Hypothalamus (tissue), 51 donors: ENCODE data around the gene ZNF19.
A peak's percentile ranks its signal among the peaks of the same experiment; 100 is the strongest.

ENCODE experiments used
- DNase-seq, 51 donors: peaks; one replicate each; lab custom pipeline; 2025; lab: John Stamatoyannopoulos, UW

The ZNF19 gene

DNA sequence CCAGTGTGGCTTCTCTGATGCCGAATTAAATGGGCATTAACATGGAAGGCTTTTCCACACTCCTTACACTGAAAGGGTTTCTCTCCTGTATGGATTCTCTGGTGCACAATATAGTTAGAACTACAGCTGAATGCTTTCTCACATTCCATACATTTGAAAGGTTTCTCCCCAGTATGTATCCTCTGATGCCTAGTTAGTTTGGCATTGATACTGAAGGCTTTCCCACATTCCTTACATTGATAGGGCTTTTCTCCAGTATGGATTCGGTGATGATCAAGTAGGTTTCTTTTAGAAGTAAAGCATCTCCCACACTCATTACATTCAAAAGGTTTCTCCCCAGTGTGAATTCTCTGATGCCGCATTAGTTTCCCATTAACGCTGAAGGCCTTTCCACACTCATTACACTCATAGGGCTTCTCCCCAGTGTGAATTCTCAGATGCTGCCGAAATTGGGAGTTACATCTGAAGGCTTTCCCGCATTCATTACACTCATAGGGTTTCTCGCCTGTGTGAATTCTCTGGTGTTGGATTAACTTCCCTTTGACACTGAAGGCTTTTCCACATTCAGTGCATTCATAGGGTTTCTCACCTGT is 40.8 kb downstream of the ZNF19 start:
- no peak for DNase-seq

DNA sequence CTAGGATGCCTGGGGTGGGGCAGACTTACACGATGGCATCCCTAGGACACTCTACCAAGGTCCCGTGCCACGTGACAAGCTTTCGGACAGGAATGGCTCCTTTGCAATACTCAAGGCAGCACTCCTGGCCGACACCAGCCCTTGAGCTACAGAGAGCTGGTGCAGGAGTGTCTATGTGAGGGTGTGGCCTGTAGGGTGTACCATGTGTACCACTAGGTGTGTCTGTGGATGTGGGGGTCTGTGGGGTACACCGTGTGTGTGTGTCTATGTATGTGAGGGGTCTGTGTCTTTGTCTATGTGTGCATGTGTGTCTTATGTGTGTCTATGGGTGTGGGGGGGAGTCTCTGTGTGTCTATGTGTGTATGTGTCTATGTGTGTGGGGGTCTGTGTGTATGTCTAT is 45.4 kb downstream of the ZNF19 start:
- DNase-seq: no peak

- DNase-seq: no peak
Observed at GRCh38 chr16:71442051-71442440, 47.1 kb downstream of the ZNF19 start, which contains the start of gene TLE7. TSS of gene TLE7 (minus strand) at chr16:71442054. CDS start at chr16:71433324, 8,730 bp downstream.

- DNase-seq: no peak
Observed at GRCh38 chr16:71441348-71442050, 47.6 kb downstream of the ZNF19 start.

DNA sequence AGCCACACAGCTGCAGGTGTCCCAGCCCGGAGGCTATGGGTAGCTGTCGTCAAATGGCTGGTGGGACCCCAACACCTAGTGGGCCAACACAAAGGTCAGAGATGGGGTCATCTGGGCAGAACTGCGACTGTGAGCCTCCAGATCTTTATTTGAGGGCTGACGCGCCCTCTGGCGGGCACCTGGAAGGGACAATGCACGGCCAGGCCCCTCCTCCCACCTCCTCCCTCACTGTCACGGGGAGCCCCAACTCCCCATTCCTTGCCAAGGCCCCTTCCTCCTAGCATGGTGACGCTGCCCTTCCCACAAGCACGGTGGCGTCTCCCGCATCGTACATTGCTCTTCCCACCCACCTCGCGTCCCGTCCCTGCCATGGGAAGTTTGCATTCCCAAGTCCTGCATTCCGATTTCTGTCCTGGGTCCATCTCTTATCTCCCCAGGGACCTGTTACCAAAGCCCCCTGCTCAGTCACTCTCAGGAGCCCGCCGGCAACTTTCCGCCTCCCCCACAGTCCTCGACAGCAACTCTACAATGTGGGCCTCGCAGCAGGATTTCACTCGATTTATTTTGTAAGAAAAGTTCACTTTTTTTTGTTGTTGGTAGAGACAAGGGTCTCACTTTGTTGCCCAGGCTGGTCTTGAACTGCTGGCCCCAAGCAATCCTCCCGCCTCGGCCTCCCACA is 48.3 kb downstream of the ZNF19 start:
- DNase-seq: no peak

- DNase-seq: no peak
Observed at GRCh38 chr16:71439523-71439922, 49.6 kb downstream of the ZNF19 start.

DNA sequence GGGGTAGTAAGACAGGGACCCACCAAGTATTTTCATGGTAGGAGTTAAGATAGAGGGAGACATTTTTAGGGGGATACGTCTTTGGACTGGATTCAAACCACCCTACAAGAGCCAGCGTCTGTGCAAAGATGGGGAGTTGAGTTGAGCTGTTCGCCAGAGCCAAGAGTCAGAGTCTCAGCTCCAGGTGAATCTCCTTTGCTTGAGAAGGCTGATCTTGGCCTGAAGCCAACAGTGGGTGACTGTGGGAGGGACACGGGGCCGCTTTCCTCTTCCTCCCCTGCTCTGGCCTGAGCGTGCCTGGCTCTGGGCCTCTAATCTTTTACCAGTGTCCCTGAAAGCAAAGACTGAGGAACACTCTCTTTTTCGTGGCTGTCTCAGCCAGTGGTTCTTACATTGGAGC is 52.7 kb downstream of the ZNF19 start:
- no peak for DNase-seq

- DNase-seq: no peak
Observed at GRCh38 chr16:71432906-71433305, 56.2 kb downstream of the ZNF19 start.

GRCh38 chr16:71431991-71432390 is 57.1 kb downstream of the ZNF19 start:
- DNase-seq: no peak

DNA sequence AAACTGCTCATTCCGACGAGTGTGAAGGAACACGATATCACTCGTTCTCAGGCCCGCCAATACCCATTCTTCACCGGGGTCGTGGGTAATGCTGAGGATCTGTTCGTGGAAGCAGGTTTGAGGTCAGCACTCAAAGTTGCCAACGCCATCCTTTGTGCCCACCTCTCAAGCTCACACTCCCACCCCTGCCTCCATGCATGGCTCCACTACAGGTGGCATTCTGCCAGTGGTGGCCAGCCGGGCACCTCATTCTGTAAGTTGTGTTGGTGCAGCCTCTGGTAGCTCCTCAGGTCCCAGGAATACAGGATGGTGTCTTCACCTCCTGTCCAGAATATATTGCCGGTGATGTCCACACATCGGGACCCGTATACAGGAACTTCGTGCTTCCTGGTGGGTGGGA is 57.9 kb downstream of the ZNF19 start:
- no peak for DNase-seq

DNA sequence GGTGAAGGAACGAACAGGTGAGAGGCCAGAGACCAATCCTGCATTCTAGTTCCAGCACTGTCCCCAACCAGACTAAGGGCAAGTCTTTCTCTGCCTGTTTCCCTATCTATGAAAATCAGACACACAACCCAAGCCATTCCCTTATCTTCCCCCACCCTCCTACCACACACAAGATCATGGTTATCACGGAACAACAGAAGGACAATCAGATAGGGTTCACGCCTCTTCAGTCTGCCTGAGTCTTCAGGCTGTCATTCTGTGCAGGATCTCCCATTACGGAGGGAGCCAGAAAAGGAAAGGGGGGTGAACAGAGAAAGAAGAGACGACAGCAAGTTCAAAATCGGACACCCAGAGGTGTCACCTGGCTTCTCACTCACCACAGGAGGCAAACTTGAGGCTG is 58.4 kb downstream of the ZNF19 start:
- DNase-seq: no peak

GRCh38 chr16:71429581-71429980 is 59.5 kb downstream of the ZNF19 start:
- DNase-seq: no peak

- DNase-seq: no peak
Observed at GRCh38 chr16:71428883-71429282, 60.2 kb downstream of the ZNF19 start.

GRCh38 chr16:71428385-71428784 is 60.7 kb downstream of the ZNF19 start:
- no peak for DNase-seq

DNA sequence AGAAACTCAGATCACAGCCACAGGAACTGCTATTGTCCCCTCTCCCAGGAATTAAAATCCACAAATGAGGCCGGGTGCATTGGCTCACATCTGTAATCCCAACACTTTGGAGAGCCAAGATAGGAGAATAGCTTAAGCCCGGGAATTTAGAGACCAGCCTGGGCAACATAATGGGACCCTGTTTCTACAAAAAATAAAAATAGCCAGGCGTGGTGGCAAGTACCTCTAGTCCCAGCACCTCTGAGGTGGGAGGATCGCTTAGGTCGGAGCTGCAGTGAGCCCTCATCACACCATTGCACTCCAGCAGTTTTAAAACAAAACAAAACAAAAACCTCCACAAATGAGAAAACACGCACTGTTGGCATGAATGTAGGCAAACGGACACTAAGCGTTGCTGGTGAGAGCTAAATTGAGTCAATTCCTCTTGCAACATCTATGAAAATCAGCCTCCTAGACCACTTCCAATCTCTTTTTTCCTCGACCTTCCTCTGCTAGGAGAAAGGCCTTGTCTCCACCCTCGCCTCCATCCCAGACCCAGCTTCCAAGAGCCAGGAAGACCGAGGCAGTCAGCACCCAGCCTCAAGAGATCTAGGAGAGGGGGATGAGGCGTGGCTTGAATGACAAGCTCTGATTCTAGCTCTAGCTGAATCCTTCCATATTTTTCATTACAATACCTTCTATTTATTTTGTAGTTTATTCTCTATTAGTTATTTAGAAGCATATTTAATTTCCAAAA is 62.1 kb downstream of the ZNF19 start:
- no peak for DNase-seq

- DNase-seq: peak in 13 of 51 donors; percentile 3 to 45 (median 15)
Observed at GRCh38 chr16:71426069-71426879, 62.9 kb downstream of the ZNF19 start.

- no peak for DNase-seq
Observed at GRCh38 chr16:71425746-71426068, 63.4 kb downstream of the ZNF19 start.

DNA sequence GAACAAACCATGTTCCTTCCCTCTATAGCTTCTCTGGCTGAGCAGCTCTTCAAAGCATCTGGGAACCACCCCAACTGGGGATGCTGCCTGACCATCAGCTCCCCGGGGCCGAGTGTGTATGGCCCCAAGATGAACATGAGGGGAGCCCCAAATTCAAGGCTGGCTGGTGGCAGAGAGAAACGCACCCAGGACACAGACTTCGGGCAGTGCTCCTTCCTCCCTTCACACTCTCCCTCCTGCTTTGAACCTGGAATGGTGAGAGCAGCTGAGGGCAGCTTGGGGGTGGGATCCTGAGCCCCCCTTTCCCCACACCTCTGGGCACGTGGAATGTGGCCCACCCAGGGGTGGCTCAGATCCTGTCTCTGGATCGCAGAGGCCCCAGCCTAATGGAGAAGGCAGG is 64.5 kb downstream of the ZNF19 start:
- DNase-seq: no peak

DNA sequence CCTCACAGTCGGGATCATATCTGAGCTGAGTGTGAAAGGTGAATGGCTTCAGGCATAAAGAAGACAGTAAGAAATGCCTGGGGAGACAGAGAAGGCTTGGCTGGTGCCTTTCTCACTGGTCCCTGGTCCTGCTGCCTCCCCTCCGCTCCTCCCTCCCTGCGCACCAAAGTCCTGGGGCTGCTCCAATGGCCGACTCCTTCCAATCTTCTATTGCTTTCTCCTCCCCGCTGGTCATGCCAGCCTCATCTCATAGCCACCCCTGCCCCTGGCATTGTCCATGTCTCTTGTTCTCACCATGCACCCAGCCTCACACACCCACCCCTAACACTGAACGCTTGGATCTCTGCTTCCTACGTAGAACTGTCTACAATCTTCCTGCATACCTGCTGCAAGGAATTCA is 65.3 kb downstream of the ZNF19 start:
- DNase-seq: no peak
